SK-N-SH treated with all-trans-retinoic acid at 6 μM for 48 hours (cell line): ENCODE data around the gene LHFPL6.

Source experiments
- ATAC-seq: fragments of 200-7000 bp; cut with Tn5 transposase; 3 replicates; pipeline ENCODE4 v1.9.1; 2020; ENCODE audit warnings: mild to moderate bottlenecking, moderate library complexity
- ARNTL ChIP-seq: fragments of 450-650 bp; formaldehyde crosslinking; IDR thresholded peaks from 2 replicates; pipeline ENCODE4 v1.5.0; 2020; ENCODE audit warnings: low read depth, mild to moderate bottlenecking, moderate library complexity, borderline replicate concordance
- ESRRG ChIP-seq: fragments of 250-450 bp; sonication (Bioruptor Pico); IDR thresholded peaks from 2 replicates; pipeline ENCODE4 v1.6.1; 2021; ENCODE audit warnings: mild to moderate bottlenecking
- GLIS3 ChIP-seq: fragments of 250-450 bp; sonication (Bioruptor Pico); IDR thresholded peaks from 2 replicates; pipeline ENCODE4 v1.5.0; 2020; ENCODE audit warnings: mild to moderate bottlenecking, moderate library complexity
- OSR1 ChIP-seq: fragments of 250-450 bp; sonication (Bioruptor Pico); IDR thresholded peaks from 2 replicates; pipeline ENCODE4 v1.8.0; 2022; ENCODE audit warnings: moderate library complexity, mild to moderate bottlenecking, inconsistent platforms
- PPARA ChIP-seq: fragments of 250-450 bp; sonication (Bioruptor Pico); IDR thresholded peaks from 2 replicates; pipeline ENCODE4 v1.5.0; 2020; ENCODE audit warnings: mild to moderate bottlenecking, borderline replicate concordance
- RARB ChIP-seq: fragments of 250-450 bp; sonication (Bioruptor Pico); IDR thresholded peaks from 2 replicates; pipeline ENCODE4 v1.8.0; 2021; ENCODE audit warnings: mild to moderate bottlenecking, moderate library complexity
- ZC3H10 ChIP-seq: fragments of 250-450 bp; sonication (Bioruptor Pico); IDR thresholded peaks from 2 replicates; pipeline ENCODE4 v1.5.1; 2021; ENCODE audit warnings: mild to moderate bottlenecking, moderate library complexity
- ZFP30 ChIP-seq: fragments of 450-650 bp; formaldehyde crosslinking; IDR thresholded peaks from 2 replicates; pipeline ENCODE4 v1.5.0; 2022; ENCODE audit warnings: mild to moderate bottlenecking, moderate library complexity
- ZNF565 ChIP-seq: fragments of 450-650 bp; formaldehyde crosslinking; conservative IDR thresholded peaks from 2 replicates; pipeline ENCODE4 v1.5.0; 2020; ENCODE audit warnings: low read depth, mild to moderate bottlenecking, moderate library complexity
- ZNF70 ChIP-seq: fragments of 450-650 bp; formaldehyde crosslinking; IDR thresholded peaks from 2 replicates; pipeline ENCODE4 v1.5.0; 2020; ENCODE audit warnings: mild to moderate bottlenecking, moderate library complexity
- ZNF8 ChIP-seq: fragments of 450-650 bp; formaldehyde crosslinking; IDR thresholded peaks from 2 replicates; pipeline ENCODE4 v1.5.0; 2020; ENCODE audit warnings: mild to moderate bottlenecking, moderate library complexity
- TF ChIP-seq, protein P1 (sequence below): fragments of 250-450 bp; sonication (Bioruptor Pico); IDR thresholded peaks from 2 replicates; pipeline ENCODE4 v1.5.0; 2020; ENCODE audit warnings: mild to moderate bottlenecking, moderate library complexity
- TF ChIP-seq, protein P2 (sequence below): fragments of 250-450 bp; sonication (Bioruptor Pico); IDR thresholded peaks from 2 replicates; pipeline ENCODE4 v1.5.1; 2021; ENCODE audit warnings: mild to moderate bottlenecking, moderate library complexity
- TF ChIP-seq, protein P3 (sequence below): fragments of 250-450 bp; sonication (Bioruptor Pico); IDR thresholded peaks from 2 replicates; pipeline ENCODE4 v1.8.0; 2021; ENCODE audit warnings: low read depth, mild to moderate bottlenecking, moderate library complexity, borderline replicate concordance
- TF ChIP-seq, protein P4 (sequence below): fragments of 250-450 bp; sonication (Bioruptor Pico); IDR thresholded peaks from 2 replicates; pipeline ENCODE4 v1.5.1; 2020; ENCODE audit warnings: low read depth, mild to moderate bottlenecking, moderate library complexity
- TF ChIP-seq, protein P5 (sequence below): fragments of 250-450 bp; sonication (Bioruptor Pico); IDR thresholded peaks from 2 replicates; pipeline ENCODE4 v1.8.0; 2020; ENCODE audit warnings: mild to moderate bottlenecking, moderate library complexity, borderline replicate concordance

LHFPL6 gene

DNA sequence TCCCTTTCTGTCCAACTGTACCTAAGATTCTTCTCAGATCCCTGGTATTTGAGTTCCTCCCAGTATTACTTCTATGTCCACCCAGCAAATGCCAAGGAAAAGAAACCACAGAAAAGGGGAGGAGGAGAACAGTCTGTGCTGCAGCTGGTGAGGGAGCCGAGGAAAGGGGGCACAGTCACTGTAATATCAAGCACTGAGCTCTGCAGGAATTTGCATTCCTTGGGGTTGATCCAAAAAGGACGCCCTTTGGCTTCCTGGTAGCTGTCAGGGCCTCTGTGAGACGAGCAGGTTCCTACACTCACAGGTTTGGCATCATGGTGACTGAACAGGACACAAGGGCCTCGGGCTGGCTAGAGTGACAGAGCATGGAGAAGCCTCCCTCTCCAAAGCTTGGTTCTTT, 291.4 kb downstream of the LHFPL6 start (continued):
- TF ChIP-seq, protein P1, sequence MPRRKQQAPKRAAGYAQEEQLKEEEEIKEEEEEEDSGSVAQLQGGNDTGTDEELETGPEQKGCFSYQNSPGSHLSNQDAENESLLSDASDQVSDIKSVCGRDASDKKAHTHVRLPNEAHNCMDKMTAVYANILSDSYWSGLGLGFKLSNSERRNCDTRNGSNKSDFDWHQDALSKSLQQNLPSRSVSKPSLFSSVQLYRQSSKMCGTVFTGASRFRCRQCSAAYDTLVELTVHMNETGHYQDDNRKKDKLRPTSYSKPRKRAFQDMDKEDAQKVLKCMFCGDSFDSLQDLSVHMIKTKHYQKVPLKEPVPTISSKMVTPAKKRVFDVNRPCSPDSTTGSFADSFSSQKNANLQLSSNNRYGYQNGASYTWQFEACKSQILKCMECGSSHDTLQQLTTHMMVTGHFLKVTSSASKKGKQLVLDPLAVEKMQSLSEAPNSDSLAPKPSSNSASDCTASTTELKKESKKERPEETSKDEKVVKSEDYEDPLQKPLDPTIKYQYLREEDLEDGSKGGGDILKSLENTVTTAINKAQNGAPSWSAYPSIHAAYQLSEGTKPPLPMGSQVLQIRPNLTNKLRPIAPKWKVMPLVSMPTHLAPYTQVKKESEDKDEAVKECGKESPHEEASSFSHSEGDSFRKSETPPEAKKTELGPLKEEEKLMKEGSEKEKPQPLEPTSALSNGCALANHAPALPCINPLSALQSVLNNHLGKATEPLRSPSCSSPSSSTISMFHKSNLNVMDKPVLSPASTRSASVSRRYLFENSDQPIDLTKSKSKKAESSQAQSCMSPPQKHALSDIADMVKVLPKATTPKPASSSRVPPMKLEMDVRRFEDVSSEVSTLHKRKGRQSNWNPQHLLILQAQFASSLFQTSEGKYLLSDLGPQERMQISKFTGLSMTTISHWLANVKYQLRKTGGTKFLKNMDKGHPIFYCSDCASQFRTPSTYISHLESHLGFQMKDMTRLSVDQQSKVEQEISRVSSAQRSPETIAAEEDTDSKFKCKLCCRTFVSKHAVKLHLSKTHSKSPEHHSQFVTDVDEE (CRISPR knock-in tag) = no peak
- TF ChIP-seq PPARA (CRISPR knock-in tag) (no peak), ZNF8 (CRISPR knock-in tag) (no peak)
- TF ChIP-seq, protein P2, sequence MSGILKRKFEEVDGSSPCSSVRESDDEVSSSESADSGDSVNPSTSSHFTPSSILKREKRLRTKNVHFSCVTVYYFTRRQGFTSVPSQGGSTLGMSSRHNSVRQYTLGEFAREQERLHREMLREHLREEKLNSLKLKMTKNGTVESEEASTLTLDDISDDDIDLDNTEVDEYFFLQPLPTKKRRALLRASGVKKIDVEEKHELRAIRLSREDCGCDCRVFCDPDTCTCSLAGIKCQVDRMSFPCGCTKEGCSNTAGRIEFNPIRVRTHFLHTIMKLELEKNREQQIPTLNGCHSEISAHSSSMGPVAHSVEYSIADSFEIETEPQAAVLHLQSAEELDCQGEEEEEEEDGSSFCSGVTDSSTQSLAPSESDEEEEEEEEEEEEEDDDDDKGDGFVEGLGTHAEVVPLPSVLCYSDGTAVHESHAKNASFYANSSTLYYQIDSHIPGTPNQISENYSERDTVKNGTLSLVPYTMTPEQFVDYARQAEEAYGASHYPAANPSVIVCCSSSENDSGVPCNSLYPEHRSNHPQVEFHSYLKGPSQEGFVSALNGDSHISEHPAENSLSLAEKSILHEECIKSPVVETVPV = no peak
- TF ChIP-seq, all 23 proteins: peak for 0

DNA sequence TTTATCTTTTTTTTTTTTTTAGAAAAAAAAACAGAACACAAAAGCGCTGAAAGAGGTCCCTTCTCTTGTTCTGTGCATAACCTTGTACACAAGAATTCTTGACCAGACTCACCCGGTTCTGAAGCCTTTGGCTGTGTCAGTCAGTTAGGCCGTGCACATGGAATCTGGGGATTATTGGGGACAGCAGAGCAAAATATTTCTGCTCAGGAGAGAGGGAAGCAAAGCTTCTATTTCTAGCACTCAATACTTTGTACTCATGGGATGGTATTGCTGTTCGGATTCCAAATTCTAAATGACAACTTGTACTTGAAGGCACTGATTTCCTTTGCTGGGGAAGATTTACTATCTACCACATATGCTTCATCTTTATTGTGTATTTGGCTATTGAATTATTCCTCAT, 292.0 kb downstream of the LHFPL6 start:
- TF ChIP-seq, protein P3, sequence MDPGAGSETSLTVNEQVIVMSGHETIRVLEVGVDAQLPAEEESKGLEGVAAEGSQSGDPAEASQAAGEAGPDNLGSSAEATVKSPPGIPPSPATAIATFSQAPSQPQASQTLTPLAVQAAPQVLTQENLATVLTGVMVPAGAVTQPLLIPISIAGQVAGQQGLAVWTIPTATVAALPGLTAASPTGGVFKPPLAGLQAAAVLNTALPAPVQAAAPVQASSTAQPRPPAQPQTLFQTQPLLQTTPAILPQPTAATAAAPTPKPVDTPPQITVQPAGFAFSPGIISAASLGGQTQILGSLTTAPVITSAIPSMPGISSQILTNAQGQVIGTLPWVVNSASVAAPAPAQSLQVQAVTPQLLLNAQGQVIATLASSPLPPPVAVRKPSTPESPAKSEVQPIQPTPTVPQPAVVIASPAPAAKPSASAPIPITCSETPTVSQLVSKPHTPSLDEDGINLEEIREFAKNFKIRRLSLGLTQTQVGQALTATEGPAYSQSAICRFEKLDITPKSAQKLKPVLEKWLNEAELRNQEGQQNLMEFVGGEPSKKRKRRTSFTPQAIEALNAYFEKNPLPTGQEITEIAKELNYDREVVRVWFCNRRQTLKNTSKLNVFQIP (CRISPR knock-in tag) = no peak
- TF ChIP-seq, protein P4, sequence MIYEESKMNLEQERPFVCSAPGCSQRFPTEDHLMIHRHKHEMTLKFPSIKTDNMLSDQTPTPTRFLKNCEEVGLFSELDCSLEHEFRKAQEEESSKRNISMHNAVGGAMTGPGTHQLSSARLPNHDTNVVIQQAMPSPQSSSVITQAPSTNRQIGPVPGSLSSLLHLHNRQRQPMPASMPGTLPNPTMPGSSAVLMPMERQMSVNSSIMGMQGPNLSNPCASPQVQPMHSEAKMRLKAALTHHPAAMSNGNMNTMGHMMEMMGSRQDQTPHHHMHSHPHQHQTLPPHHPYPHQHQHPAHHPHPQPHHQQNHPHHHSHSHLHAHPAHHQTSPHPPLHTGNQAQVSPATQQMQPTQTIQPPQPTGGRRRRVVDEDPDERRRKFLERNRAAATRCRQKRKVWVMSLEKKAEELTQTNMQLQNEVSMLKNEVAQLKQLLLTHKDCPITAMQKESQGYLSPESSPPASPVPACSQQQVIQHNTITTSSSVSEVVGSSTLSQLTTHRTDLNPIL (CRISPR knock-in tag) = no peak
- TF ChIP-seq ZFP30 (CRISPR knock-in tag) = no peak
- TF ChIP-seq OSR1 (CRISPR knock-in tag) = no peak
- TF ChIP-seq, protein P1 (CRISPR knock-in tag) = no peak
- no peak for TF ChIP-seq PPARA (CRISPR knock-in tag)
- no peak for TF ChIP-seq ESRRG (CRISPR knock-in tag)
- TF ChIP-seq, protein P5, sequence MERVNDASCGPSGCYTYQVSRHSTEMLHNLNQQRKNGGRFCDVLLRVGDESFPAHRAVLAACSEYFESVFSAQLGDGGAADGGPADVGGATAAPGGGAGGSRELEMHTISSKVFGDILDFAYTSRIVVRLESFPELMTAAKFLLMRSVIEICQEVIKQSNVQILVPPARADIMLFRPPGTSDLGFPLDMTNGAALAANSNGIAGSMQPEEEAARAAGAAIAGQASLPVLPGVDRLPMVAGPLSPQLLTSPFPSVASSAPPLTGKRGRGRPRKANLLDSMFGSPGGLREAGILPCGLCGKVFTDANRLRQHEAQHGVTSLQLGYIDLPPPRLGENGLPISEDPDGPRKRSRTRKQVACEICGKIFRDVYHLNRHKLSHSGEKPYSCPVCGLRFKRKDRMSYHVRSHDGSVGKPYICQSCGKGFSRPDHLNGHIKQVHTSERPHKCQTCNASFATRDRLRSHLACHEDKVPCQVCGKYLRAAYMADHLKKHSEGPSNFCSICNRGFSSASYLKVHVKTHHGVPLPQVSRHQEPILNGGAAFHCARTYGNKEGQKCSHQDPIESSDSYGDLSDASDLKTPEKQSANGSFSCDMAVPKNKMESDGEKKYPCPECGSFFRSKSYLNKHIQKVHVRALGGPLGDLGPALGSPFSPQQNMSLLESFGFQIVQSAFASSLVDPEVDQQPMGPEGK (CRISPR knock-in tag) = no peak
- no peak for TF ChIP-seq ARNTL (CRISPR knock-in tag)
- no peak for TF ChIP-seq ZNF8 (CRISPR knock-in tag)
- TF ChIP-seq ZNF70 (CRISPR knock-in tag) = no peak
- TF ChIP-seq GLIS3 (CRISPR knock-in tag) = no peak
- TF ChIP-seq ZNF565 = no peak
- TF ChIP-seq RARB (CRISPR knock-in tag) = no peak
- no peak for TF ChIP-seq ZC3H10
- ATAC-seq = no peak
